Heart right ventricle (tissue), 16 donors: ENCODE data around the gene ZFAND6. TPM values are rescaled to one million over a fixed set of nuclear protein-coding genes. Genes with fewer than 3 reads are reported as not detected.

ENCODE experiments used
- ATAC-seq, 8 donors: fragments of 200-7000 bp; cut with Tn5 transposase; one replicate each; pipeline ENCODE4 v1.9.1; 2020; ENCODE audit warnings: mild to moderate bottlenecking in 8 of 8, moderate library complexity in 8 of 8, moderate number of reproducible peaks in 1 of 8
- DNase-seq, 2 donors: peaks; one replicate each; pipeline ENCODE4 v3.0.0-alpha.2; 2020
- H3K27ac ChIP-seq, 10 donors: fragments of 200-600 bp; sonication (generic) in 2 of 10; one replicate each; pipeline versions ENCODE4 v1.5.0 to v1.8.0; 2020 to 2022; ENCODE audit warnings: mild to moderate bottlenecking in 3 of 10
- H3K27me3 ChIP-seq, 7 donors: fragments of 200-600 bp; one replicate each; pipeline ENCODE4 v1.8.0; 2021 to 2022; ENCODE audit warnings: mild to moderate bottlenecking in 2 of 7
- H3K36me3 ChIP-seq, 9 donors: fragments of 200-600 bp; sonication (generic) in 1 of 9; one replicate each; pipeline versions ENCODE4 v1.5.0 to v1.8.0; 2020 to 2022; ENCODE audit warnings: mild to moderate bottlenecking in 2 of 9
- H3K4me1 ChIP-seq, 9 donors: fragments of 200-600 bp; sonication (generic) in 1 of 9; one replicate each; pipeline versions ENCODE4 v1.5.0 to v1.8.0; 2020 to 2022; ENCODE audit warnings: mild to moderate bottlenecking in 4 of 9
- H3K4me3 ChIP-seq, 10 donors: fragments of 200-600 bp; sonication (generic) in 2 of 10; one replicate each; pipeline versions ENCODE4 v1.5.0 to v1.8.0; 2020 to 2022; ENCODE audit warnings: mild to moderate bottlenecking in 7 of 10, moderate library complexity in 2 of 10
- H3K9me3 ChIP-seq, 11 donors: fragments of 200-600 bp in 10 of 11; sonication (generic) in 2 of 11; one replicate each; pipeline versions ENCODE4 v1.5.0 to v1.8.0; 2013 to 2022; ENCODE audit warnings: mild to moderate bottlenecking in 2 of 11, control low read depth in 1 of 11, moderate library complexity in 1 of 11
- WGBS, 2 donors: extraction: QIAGEN DNeasy Blood & Tissue Kit; methylation state at CpG; one replicate each; pipeline ENCODE4 v1.1.7; 2013; ENCODE audit warnings: inconsistent platforms in 1 of 2; 5-methylcytosine and 5-hydroxymethylcytosine counted together
- intact Hi-C, 10 donors: fragments of 100-400 bp; cut with DNase I; formaldehyde crosslinking; loops; one replicate each; pipeline versions ENCODE4 v1.11.1 to v1.14.2; 2022
- polyA plus RNA-seq, 2 donors: library from polyadenylated mRNA; stranded (reverse); fragments of 200-250 nt; gene quantifications; one replicate each; pipeline ENCODE4 v1.2.3, GENCODE V29; 2013
- total RNA-seq, 10 donors: library from RNA; stranded (reverse); fragmentation: NEBNext Ultra II Directional in 3 of 10; extraction: Animal tissue kit (Norgen Biotek cat#: 25700) in 3 of 10; gene quantifications; one replicate each; pipeline versions ENCODE4 v1.2.1 to v1.2.4, GENCODE V29; 2021 to 2023
- TF ChIP-seq, protein P1 (sequence below), 9 donors: fragments of 200-600 bp; sonication (generic) in 2 of 9; IDR thresholded peaks; one replicate each; pipeline versions ENCODE4 v1.5.0 to v1.8.0; 2021 to 2022; ENCODE audit warnings: antibody characterized with exemption in 9 of 9, mild to moderate bottlenecking in 5 of 9, moderate library complexity in 1 of 9
- donor health status: Arrhythmogenic right ventricular cardiomyopathy.
- donor health status: ischemic (EF 13 %, LVEDD 7.1; RV severe dilation, severe dysfunction).
- donor health status: healthy with polysubstance abuse.
- donor health status: DM: no; HTN: yes; CAD: no.
- donor health status: DM: no; HTN: no; CAD: no.
- donor health status: ischemic (EF 25% LVEDD 6.9; RV normal size, moderate dysfunction).
- donor health status: ischemic (EF 25% LVEDD 5.7; RV mildly dilated, moderate dysfunction).
- donor health status: healthy.
- donor health status: DM: yes; HTN: yes; CAD: no.
- donor health status: Ischemic cardiomyopathy.
- donor health status: ischemic (EF 35%, LVEDD 5.7; RV mildly dilated, moderate dysfunction).
- donor health status: nonischemic (EF 11% LVEDD 7.7; RV severe dilation, severe dysfunction).
- donor health status: DM: yes; HTN: yes; CAD: no.
- donor health status: PGD.
- donor health status: ischemic (EF 29% LVEDD 5.4; RV normal size, mild dysfunction).
- donor health status: nonischemic (EF 23%, LVEDD 6.1; RV moderate dilation, normal function).

The ZFAND6 gene
- total and polyA plus RNA-seq, 12 donors, result 34.5 to 89.5 (median 72.7) TPM

DNA sequence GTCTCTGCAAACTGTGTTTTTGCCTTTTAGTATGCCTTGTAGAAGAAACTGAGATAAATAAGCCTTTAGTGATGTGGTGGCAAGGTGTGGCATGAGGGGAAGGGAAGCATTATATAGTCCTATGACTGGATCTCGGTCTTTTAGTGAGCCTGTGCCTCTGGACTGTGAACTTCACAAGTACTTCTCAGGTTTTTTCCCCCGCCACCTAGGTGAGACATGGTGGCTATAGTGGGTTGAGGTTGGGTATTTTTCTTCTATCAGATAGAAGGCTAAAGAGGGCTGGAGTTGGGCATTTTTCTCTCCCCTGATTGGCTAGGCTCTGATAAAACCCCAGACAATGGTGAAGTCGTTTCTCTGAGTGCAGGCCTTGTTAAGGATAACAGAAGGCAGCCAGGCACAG, 38.7 kb upstream of the ZFAND6 start:
- Histone ChIP-seq H3K27ac (no peak overlapping the region), H3K36me3 (no peaks in the 10 kb centered on the region), H3K4me3 (no peak overlapping the region), H3K4me1 (no peaks in the 10 kb centered on the region), H3K27me3 (peaks cover 0 to 2% (median 0%) of the 10 kb centered on the region in 7 donors), H3K9me3 (no peaks in the 10 kb centered on the region)
- TF ChIP-seq, protein P1, sequence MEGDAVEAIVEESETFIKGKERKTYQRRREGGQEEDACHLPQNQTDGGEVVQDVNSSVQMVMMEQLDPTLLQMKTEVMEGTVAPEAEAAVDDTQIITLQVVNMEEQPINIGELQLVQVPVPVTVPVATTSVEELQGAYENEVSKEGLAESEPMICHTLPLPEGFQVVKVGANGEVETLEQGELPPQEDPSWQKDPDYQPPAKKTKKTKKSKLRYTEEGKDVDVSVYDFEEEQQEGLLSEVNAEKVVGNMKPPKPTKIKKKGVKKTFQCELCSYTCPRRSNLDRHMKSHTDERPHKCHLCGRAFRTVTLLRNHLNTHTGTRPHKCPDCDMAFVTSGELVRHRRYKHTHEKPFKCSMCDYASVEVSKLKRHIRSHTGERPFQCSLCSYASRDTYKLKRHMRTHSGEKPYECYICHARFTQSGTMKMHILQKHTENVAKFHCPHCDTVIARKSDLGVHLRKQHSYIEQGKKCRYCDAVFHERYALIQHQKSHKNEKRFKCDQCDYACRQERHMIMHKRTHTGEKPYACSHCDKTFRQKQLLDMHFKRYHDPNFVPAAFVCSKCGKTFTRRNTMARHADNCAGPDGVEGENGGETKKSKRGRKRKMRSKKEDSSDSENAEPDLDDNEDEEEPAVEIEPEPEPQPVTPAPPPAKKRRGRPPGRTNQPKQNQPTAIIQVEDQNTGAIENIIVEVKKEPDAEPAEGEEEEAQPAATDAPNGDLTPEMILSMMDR (IDR thresholded peaks at IDR 0.05), result no peak
- DNase-seq (no peak), ATAC-seq (no peak)
- intact Hi-C loops, result no loop called here
- 80 to 84% methylated on average over 3 of the region's 3 CpGs for WGBS, 2 donors

DNA sequence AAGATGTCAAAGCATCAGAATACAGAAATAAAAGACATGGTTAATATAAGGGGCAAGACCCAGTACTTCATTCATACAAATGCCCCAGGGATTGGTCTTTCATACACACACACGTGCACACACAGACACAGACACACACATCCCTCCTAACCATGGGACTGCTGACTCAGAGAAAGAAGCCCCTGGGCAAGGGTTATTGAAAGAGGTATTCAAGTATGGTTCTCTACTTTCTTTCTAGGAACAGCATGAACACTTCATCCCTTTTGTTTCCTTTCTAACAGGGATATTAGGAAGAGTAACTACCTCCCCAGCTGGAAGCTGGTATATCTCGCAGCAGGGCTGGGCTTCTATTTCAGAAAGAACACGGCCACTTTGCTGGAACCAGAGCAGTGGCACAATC, 33.2 kb upstream of the ZFAND6 start:
- DNase-seq (no peak), ATAC-seq (no peak)
- Histone ChIP-seq H3K27me3 (peaks cover 0 to 2% (median 0%) of the 10 kb centered on the region in 7 donors), H3K4me3 (no peak overlapping the region), H3K4me1 (no peaks in the 10 kb centered on the region), H3K27ac (no peak overlapping the region), H3K36me3 (no peaks in the 10 kb centered on the region), H3K9me3 (no peaks in the 10 kb centered on the region)
- WGBS, 2 donors, result 84 to 88% methylated on average over 3 of the region's 3 CpGs
- TF ChIP-seq, protein P1 (IDR thresholded peaks at IDR 0.05), result no peak
- intact Hi-C loops, result no loop called here

DNA sequence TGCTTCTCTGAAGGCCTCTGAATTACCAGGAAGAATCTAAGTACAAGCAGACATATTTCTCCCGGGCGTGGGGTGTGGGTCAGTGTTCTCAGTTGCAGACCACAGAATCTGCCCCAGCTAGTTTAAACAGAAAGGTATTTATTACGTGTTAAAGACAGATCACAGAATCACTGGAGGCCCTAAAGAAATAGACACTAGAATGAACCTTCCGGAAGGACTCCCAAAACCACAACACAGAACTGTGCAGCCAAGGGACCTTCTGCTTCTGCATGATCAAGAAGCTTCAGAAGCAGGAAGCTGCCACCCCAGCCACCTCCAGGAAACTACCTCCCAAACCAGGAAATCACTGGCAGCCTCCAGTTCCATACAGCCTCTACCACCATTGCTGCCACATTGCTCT, 32.7 kb upstream of the ZFAND6 start:
- ATAC-seq (no peak), DNase-seq (no peak)
- intact Hi-C loops, result no loop called here
- H3K9me3 ChIP-seq, result no peaks in the 10 kb centered on the region
- peaks cover 0 to 2% (median 0%) of the 10 kb centered on the region in 7 donors for H3K27me3 ChIP-seq
- peaks cover 0 to 4% (median 0%) of the 10 kb centered on the region in 9 donors for H3K4me1 ChIP-seq
- no peaks in the 10 kb centered on the region for H3K36me3 ChIP-seq
- no peak overlapping the region for H3K4me3 ChIP-seq
- H3K27ac ChIP-seq, result no peak overlapping the region
- WGBS, 2 donors, result 94 to 95% methylated on average over 4 of the region's 4 CpGs
- TF ChIP-seq, protein P1 (IDR thresholded peaks at IDR 0.05), result no peak

DNA sequence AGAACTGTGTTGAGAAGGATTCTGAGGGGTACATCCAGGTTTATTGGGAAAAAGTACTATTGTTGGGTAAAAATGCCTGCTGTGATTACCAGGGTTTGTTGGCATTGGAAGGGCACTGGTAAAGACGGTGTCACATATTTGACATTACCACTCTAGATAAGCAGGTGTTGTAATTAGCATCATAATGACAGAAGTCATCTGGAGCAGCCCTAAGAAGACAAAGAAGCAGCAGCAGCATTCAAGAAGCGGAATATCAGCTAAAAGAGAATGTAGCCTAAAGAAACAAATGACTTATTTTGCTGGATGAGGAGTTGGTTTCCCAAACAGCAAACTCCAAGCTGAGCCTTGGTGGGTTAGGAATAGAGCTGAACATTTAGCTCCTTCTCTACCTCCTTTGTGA, 30.5 kb upstream of the ZFAND6 start:
- intact Hi-C loops, result no loop called here
- H3K36me3 ChIP-seq, result no peaks in the 10 kb centered on the region
- ATAC-seq, result no peak
- peaks cover 0 to 18% (median 9%) of the 10 kb centered on the region in 9 donors for H3K4me1 ChIP-seq
- H3K27me3 ChIP-seq, result no peaks in the 10 kb centered on the region
- WGBS, 2 donors, result 52 to 66% methylated on average over 2 of the region's 2 CpGs
- no peak for DNase-seq
- no peak overlapping the region for H3K4me3 ChIP-seq
- no peak overlapping the region for H3K27ac ChIP-seq
- H3K9me3 ChIP-seq, result no peaks in the 10 kb centered on the region
- TF ChIP-seq, protein P1 (IDR thresholded peaks at IDR 0.05), result no peak
